ENCODE results near the gene NACC2.

Gene NACC2

GRCh38 chr9:136141682-136142413, 46.8 kb upstream of the NACC2 start:
- TF ChIP-seq, protein P1, sequence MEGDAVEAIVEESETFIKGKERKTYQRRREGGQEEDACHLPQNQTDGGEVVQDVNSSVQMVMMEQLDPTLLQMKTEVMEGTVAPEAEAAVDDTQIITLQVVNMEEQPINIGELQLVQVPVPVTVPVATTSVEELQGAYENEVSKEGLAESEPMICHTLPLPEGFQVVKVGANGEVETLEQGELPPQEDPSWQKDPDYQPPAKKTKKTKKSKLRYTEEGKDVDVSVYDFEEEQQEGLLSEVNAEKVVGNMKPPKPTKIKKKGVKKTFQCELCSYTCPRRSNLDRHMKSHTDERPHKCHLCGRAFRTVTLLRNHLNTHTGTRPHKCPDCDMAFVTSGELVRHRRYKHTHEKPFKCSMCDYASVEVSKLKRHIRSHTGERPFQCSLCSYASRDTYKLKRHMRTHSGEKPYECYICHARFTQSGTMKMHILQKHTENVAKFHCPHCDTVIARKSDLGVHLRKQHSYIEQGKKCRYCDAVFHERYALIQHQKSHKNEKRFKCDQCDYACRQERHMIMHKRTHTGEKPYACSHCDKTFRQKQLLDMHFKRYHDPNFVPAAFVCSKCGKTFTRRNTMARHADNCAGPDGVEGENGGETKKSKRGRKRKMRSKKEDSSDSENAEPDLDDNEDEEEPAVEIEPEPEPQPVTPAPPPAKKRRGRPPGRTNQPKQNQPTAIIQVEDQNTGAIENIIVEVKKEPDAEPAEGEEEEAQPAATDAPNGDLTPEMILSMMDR (IDR thresholded peaks at IDR 0.05; ENCODE audit: low read depth, low read length): no peak
- H3K4me3 ChIP-seq (replicated peaks in 1 of 2; ENCODE audit: low read depth in 2 of 2, low read length in 2 of 2): no peak overlapping the region
- no peak for DNase-seq (ENCODE audit: low read depth in 2 of 2)

GRCh38 chr9:136140966-136141365, 45.9 kb upstream of the NACC2 start:
- TF ChIP-seq, protein P1 (IDR thresholded peaks at IDR 0.05; ENCODE audit: low read depth, low read length): no peak
- H3K4me3 ChIP-seq (replicated peaks in 1 of 2; ENCODE audit: low read depth in 2 of 2, low read length in 2 of 2): no peak overlapping the region
- DNase-seq (ENCODE audit: low read depth in 2 of 2): peak; percentile 15 to 73

GRCh38 chr9:136140046-136140445, 45.0 kb upstream of the NACC2 start:
- H3K4me3 ChIP-seq (replicated peaks in 1 of 2; ENCODE audit: low read depth in 2 of 2, low read length in 2 of 2): no peak overlapping the region
- no peak for DNase-seq (ENCODE audit: low read depth in 2 of 2)
- TF ChIP-seq, protein P1 (IDR thresholded peaks at IDR 0.05; ENCODE audit: low read depth, low read length): no peak

DNA sequence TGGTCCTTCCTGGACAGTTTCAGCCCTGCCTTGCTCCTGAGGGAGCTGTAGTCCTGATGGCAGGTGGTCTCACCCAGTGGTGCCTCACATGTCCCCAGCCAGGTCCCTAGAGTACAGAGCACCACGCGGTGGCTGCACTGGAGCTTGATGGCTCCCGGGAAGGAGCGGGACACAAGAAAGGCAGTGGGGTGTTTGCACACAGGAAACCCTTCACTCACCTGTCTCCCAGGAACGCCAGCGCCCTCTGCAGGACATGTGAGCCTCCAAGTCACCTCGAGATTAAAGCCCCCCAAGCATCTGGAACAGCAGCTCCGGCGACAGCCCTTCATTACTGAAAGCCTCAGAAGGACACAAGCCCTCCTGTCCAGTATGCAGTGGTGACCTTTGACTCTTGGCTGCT, 43.5 kb upstream of the NACC2 start:
- peak; percentile 7 to 14 for DNase-seq (ENCODE audit: low read depth in 2 of 2)
- TF ChIP-seq, protein P1 (IDR thresholded peaks at IDR 0.05; ENCODE audit: low read depth, low read length): peak; percentile 43
- no peak overlapping the region for H3K4me3 ChIP-seq (replicated peaks in 1 of 2; ENCODE audit: low read depth in 2 of 2, low read length in 2 of 2)

GRCh38 chr9:136137321-136138265, 42.5 kb upstream of the NACC2 start:
- H3K4me3 ChIP-seq (replicated peaks in 1 of 2; ENCODE audit: low read depth in 2 of 2, low read length in 2 of 2): no peak overlapping the region
- TF ChIP-seq, protein P1 (IDR thresholded peaks at IDR 0.05; ENCODE audit: low read depth, low read length): no peak

DNA sequence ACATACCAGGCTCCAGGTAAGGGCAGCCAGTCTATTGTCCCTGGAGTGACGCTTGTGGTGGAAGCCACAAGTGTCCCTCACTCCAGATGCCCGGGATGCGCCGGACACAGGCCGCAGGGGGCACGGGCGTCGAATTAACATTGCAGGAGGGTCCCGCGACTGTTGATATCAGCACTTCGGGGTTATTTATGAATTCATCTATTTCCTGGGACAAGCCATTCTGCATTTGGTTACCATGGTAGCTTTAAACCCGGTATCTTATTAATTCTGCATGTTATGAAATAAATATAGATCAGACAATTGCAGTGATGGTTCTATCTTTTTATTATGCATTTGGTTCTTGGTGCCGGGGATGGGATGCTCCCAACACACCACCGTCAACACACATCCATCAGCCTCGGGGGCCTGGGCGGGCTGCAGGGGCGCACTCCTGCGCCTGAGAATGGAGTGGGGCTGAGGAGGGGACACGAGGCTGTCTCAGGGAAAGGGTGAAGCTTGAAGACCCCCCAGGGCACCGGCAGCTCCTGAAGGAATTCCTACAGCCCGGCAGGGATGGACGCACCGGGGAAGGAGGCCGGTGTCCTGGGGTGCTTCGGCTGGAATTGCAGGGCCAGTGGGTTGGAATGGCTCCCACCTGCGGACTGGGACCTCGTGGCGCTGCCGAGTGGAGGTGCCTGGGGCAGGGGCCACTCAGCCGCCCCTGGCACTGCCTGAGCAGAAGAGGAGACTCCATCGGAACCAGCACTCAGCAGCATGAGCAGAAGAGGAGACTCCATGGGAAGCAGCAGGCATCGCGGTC, 41.2 kb upstream of the NACC2 start:
- H3K4me3 ChIP-seq (replicated peaks in 1 of 2; ENCODE audit: low read depth in 2 of 2, low read length in 2 of 2): no peak overlapping the region
- no peak for DNase-seq (ENCODE audit: low read depth in 2 of 2)
- TF ChIP-seq, protein P1 (IDR thresholded peaks at IDR 0.05; ENCODE audit: low read depth, low read length): no peak

More at GRCh38 chr9:136137321-136138265, 42.5 kb upstream of the NACC2 start:
- no peak for DNase-seq (ENCODE audit: low read depth in 2 of 2)

All from cardiac fibroblast (primary cell).